Muscle layer of duodenum (tissue), 2 donors: ENCODE results near the gene OPCML.

Experiments
- H3K27ac ChIP-seq: one replicate; pipeline ENCODE4 v1.7.0; 2013; ENCODE audit warnings: mild to moderate bottlenecking, low read length
- H3K27me3 ChIP-seq: one replicate; pipeline ENCODE4 v1.7.0; 2013; ENCODE audit warnings: low read depth, mild to moderate bottlenecking, control low read depth, low read length
- H3K36me3 ChIP-seq, 2 donors: one replicate each; pipeline ENCODE4 v1.7.0; 2013; ENCODE audit warnings: low read length in 2 of 2, control low read depth in 1 of 2, mild to moderate bottlenecking in 1 of 2; ENCODE audit not compliant: insufficient read depth in 2 of 2, control insufficient read depth in 1 of 2
- H3K4me1 ChIP-seq, 2 donors: one replicate each; pipeline ENCODE4 v1.7.0; 2013; ENCODE audit warnings: low read length in 2 of 2, mild to moderate bottlenecking in 2 of 2, control low read depth in 1 of 2, moderate library complexity in 1 of 2; ENCODE audit not compliant: insufficient read depth in 2 of 2, control insufficient read depth in 1 of 2
- H3K4me3 ChIP-seq, 2 donors: one replicate each; pipeline ENCODE4 v1.7.0; 2013; ENCODE audit warnings: low read length in 2 of 2, low read depth in 1 of 2, mild to moderate bottlenecking in 1 of 2
- H3K9me3 ChIP-seq, 2 donors: one replicate each; pipeline ENCODE4 v1.7.0; 2013; ENCODE audit warnings: low read length in 2 of 2, control low read depth in 1 of 2, mild to moderate bottlenecking in 1 of 2; ENCODE audit not compliant: control insufficient read depth in 1 of 2
- donor health status: healthy.

Gene OPCML

DNA sequence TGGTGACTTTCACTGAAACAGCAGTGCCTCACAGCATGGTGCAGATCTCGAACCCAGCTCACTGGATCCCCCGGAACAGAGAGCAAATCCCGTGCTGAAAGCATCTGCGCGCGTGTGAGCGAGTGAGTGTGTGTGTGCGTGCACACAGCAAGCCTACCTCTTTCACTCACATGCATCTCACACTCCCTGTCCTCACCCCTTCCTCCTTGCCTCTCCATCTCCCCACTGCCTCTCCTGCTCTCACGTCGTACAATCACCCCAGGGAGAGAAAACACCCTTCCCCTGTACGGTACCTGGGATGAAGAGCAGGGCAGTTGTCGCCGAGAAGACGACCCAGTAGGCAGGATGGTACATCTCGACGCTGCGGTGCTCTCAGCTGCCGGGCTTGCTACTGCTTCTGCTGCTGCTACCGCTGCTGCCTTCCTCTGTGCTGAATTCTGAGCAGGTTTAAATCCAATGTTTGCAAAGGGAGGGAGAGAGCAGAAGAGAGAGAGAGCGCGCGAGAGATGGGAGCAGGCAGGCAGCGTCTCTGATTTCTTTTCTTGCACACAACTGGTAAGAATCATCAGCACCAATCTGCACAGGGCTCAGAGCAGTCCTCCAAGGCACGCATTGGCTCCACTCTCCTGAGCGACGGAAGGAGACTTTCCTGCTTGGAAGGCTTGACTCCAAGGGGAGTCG is at the start of gene OPCML:
TSS of gene OPCML (minus strand) at position 531 of the 681 bp plus-strand sequence.
- Histone ChIP-seq H3K4me1 (no peaks in the 10 kb centered on the region), H3K27ac (no peak within 1 kb of the TSS), H3K27me3 (peaks cover 31% of the 10 kb centered on the region), H3K9me3 (no peaks in the 10 kb centered on the region), H3K4me3 (no peak within 1 kb of the TSS), H3K36me3 (no peaks in the 10 kb centered on the region)

DNA sequence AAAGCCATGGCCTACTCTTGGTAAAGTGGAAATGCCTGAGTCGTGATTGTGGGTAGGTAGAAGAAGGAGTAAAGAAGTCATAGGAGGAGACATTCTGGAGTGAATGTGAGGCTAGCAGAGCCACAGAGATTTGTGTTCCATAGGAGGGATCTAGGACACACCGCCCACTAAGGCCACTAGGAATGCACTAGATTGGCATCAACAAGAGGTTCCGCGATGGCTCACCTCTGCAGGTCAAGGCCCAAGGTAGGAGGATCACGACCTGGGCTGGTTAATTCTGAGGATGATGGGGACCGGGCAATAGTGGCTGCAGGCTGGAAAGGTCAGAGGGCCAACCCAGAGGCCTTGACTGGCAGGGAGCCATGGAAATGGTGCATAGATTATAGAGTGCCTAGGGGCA is 48.8 kb upstream of the OPCML start:
- no peaks in the 10 kb centered on the region for H3K36me3 ChIP-seq
- no peak overlapping the region for H3K4me3 ChIP-seq
- no peaks in the 10 kb centered on the region for H3K4me1 ChIP-seq
- no peaks in the 10 kb centered on the region for H3K9me3 ChIP-seq
- no peaks in the 10 kb centered on the region for H3K27me3 ChIP-seq
- H3K27ac ChIP-seq, result no peak overlapping the region

DNA sequence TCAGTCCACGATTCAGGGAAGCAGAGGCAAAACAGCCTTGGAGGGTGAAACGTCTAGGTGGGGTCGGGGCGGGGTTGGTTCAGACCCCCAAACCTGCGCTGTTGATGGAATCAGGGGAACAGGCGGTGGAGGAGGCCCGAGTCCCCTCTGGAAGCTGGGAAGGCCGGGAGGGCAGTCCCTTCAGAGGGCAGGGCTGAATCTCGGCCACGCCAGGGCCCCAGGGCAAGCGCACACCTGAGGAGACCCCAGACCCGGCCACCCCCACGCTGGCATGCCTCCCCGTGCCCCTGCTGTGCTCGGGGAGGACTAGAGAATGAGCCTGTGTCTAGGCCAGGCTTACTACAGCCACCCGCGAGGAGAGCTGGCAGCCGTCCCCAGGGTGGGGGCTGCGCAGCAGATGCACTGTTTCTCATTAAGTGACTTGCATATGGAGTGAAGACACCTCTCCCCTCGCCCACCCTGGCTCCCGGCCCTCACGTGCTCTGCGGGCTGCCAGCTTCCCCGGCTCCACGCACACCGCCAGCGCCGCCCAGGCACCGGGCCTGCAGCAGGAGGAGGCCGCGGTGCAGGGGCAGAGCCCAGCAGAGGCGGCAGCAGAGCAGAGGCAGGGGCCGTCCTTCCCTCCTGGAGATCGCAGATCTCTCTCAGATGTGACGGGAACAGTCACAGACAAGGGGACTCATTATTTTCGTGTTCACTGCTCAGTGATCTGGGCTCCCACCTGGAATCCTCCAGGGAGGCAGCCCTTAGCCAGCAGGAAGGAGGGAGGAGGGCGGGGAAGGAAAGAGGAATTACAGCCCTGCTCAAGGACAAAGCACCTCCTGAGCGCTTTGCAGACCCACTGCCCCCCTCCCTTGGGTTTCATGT is 47.1 kb upstream of the OPCML start:
- Histone ChIP-seq H3K36me3 (no peaks in the 10 kb centered on the region), H3K27ac (no peak overlapping the region), H3K9me3 (no peaks in the 10 kb centered on the region), H3K4me3 (no peak overlapping the region), H3K4me1 (no peaks in the 10 kb centered on the region), H3K27me3 (no peaks in the 10 kb centered on the region)

DNA sequence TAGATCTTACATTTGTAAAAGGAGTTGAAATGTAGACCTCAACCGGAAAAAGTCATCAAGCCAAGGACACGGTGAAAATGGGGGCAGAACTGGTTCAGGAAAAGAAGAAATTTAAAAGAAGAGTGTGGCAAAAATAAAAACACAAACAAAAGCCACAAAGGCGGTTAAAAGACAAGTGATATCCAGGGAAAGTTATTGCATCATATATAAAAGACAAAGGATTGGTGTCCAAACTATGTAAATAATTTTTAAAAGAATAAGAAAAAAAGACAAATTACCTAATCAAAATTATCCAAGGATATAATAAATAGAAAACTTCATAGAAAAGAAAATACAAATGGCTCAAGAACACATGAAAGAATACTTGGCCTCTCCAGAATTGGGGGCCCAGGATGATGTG is 45.1 kb upstream of the OPCML start:
- Histone ChIP-seq H3K27me3 (no peaks in the 10 kb centered on the region), H3K4me1 (no peaks in the 10 kb centered on the region), H3K4me3 (no peak overlapping the region), H3K9me3 (no peaks in the 10 kb centered on the region), H3K36me3 (no peaks in the 10 kb centered on the region), H3K27ac (no peak overlapping the region)

DNA sequence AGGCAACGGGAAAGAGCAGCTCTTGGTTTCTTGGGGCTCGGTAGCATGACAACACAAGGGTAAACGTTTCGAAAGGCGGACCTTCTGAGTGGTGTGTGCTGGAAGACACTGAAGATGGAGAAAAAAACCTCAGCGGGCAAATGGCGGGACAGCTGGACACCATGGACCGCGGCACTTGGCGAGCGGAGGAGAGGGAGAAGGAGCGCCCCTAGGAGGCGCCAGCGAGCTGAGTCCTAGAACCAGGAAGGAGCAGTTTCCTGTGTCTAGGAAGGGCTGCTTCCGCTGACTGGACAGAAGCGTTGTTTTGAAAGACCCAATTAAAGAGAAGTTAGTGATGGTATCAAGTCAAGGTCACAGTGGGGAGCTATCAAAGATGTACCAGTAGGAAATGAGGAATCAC is 44.0 kb upstream of the OPCML start:
- Histone ChIP-seq H3K27me3 (no peaks in the 10 kb centered on the region), H3K9me3 (no peaks in the 10 kb centered on the region), H3K27ac (no peak overlapping the region), H3K4me3 (no peak overlapping the region), H3K36me3 (no peaks in the 10 kb centered on the region), H3K4me1 (no peaks in the 10 kb centered on the region)

DNA sequence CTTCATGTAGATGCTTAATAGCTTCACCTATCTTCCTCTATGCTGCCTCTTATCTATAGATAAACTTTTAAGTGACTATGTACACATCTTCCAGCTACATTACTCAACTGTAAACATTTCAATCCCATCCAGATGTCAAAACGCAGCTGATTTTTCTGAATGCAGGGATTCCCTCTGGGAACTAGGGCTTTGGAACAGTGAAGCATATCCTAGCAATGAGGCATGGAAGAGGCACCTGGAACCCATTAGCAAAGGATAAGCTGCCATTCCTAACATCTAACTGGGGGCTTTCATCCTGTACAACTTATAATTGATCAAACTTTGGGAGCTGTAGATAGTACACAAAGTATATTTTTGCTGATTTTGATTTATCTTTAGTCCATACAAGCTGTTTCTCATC is 40.8 kb upstream of the OPCML start:
- no peaks in the 10 kb centered on the region for H3K36me3 ChIP-seq
- no peaks in the 10 kb centered on the region for H3K9me3 ChIP-seq
- no peak overlapping the region for H3K27ac ChIP-seq
- no peaks in the 10 kb centered on the region for H3K4me1 ChIP-seq
- H3K4me3 ChIP-seq, result no peak overlapping the region
- H3K27me3 ChIP-seq, result no peaks in the 10 kb centered on the region

DNA sequence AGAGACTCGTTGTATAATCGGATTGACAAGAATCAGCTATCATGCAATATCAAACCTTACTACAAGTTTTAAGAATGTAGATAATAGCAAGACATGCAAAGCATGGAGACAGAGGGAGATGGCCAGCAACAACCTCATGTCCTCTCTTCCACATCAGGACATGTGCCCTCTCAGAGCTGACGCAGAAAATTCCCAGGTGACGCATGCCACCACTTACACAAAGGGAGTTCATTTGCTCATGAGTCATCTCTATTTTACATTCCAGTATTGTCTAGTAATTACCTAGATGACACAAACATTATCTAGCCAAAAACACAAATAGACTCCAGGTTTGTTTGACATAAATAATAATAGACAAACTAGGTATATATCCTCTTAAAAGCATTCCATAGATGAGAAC is 38.1 kb upstream of the OPCML start:
- Histone ChIP-seq H3K9me3 (no peaks in the 10 kb centered on the region), H3K27me3 (no peaks in the 10 kb centered on the region)

DNA sequence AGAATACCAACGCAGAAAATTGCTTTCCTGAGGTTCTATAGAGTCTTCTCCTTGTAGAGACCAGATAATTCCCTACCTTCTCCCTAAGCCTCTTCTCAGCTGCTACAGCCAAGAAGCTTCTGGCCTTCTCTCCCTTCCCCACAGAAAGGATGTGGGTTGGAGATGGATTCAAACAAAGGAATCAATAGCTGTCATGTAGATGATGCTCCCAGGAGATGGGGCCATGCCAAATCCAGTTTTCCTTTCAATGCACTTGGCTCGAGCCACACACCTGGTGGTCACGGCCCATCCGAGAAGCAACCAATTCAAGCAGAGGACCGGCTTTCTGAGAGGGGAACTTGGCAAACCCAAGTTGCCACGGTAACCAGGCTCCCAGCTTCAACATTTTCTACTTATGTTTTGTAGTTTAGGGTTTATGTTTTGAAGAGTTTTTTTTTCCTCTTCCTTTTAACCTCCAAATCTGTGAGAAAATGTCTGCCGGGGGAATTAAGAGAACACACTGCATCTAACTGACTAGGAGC is 31.3 kb upstream of the OPCML start:
- Histone ChIP-seq H3K9me3 (no peaks in the 10 kb centered on the region), H3K36me3 (no peaks in the 10 kb centered on the region), H3K4me1 (no peaks in the 10 kb centered on the region), H3K27ac (no peak overlapping the region), H3K4me3 (no peak overlapping the region), H3K27me3 (no peaks in the 10 kb centered on the region)

More for the DNA sequence above, 38.1 kb upstream of the OPCML start:
- H3K27ac ChIP-seq, result no peak overlapping the region
- H3K4me3 ChIP-seq, result no peak overlapping the region
- no peaks in the 10 kb centered on the region for H3K4me1 ChIP-seq
- H3K36me3 ChIP-seq, result no peaks in the 10 kb centered on the region

DNA sequence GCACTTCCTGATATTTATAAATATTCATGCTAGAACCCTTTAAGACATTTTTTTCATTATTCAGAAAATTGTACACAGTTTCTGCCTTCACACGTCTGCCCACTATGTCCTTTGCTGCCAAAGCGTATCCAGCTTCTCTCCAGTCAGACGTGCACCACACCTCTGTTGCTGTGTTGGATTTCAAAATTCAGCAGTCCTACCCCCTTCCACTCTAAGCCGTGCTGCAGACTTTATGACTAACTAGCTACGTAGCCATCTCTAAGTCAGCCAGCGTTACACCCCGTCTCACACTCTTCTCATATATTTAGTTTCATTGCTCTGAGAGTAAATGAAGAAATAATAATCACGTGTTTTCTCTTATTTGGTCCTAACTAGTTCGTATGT is 28.2 kb upstream of the OPCML start:
- Histone ChIP-seq H3K4me3 (no peak overlapping the region), H3K4me1 (no peaks in the 10 kb centered on the region), H3K27ac (no peak overlapping the region), H3K9me3 (no peaks in the 10 kb centered on the region), H3K27me3 (no peaks in the 10 kb centered on the region), H3K36me3 (no peaks in the 10 kb centered on the region)

DNA sequence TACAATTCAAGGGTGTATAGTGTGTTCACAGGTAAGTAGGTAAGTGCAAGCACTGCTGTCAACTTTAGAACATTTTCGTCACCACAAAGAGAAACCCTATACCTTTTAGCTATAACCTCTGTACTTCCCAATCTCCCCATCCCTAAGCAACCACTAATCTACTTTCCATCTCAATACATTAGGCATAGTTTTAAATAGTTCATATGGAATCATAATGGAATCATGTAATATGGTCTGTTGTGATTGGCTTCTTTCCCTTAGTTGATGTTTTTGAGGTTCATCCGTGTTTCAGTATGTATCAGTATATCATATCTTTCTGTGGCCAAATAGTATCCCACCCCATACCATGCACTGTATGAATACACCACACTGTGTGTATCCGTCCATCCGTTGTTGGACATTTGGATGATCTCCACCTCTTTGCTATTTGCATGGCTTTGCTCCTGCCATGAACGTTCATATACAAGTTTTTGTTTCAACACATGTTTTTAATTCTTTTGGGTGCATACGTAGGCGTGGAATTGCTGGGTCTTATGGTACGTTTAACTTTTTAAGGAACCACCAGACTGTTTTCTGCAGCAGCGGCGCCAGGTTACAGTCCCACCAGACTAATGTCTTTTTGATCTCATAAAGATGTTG is 27.7 kb upstream of the OPCML start:
- Histone ChIP-seq H3K36me3 (no peaks in the 10 kb centered on the region), H3K27ac (no peak overlapping the region), H3K4me3 (no peak overlapping the region), H3K9me3 (no peaks in the 10 kb centered on the region), H3K4me1 (no peaks in the 10 kb centered on the region), H3K27me3 (no peaks in the 10 kb centered on the region)

DNA sequence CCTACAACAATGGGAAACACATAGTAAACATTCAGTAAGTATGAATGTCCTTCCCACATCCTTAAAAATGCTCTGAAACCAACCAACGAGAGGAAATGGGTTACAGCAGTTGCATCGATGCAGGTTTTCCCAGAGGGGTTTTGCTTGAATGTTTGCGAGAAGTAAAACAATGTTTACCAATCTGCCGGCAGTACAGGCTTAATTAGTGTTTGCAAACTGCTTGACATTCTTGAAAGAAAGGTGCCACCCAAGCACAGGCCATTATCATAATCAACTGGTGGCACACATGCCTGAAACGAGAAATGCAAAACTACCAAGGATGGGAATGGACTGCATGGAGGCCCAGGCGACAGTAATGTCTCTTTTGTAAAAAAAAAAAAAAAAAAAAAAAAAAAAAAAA is 27.1 kb upstream of the OPCML start:
- Histone ChIP-seq H3K4me3 (no peak overlapping the region), H3K36me3 (no peaks in the 10 kb centered on the region), H3K27me3 (no peaks in the 10 kb centered on the region), H3K27ac (no peak overlapping the region), H3K9me3 (no peaks in the 10 kb centered on the region), H3K4me1 (no peaks in the 10 kb centered on the region)
